HL-60 (cell line): ENCODE measurements around the gene DHDDS.

Experiments
- CTCF ChIP-seq: IDR thresholded peaks from one replicate; pipeline ENCODE4 v1.5.1; 2011; ENCODE audit warnings: low read length, control low read depth, inconsistent platforms; ENCODE audit not compliant: insufficient read depth
- POLR2AphosphoS5 ChIP-seq: IDR thresholded peaks from 2 replicates; pipeline ENCODE4 v1.6.1; 2012; ENCODE audit warnings: low read depth

- TF ChIP-seq CTCF, result no peak
- TF ChIP-seq POLR2AphosphoS5, result peak; percentile 76
Observed at GRCh38 chr1:26472320-26472900, 40.3 kb downstream of the DHDDS start, which contains the start of gene HMGN2.
